ENCODE data around the gene ANKRD13B. TPM values are rescaled to one million over a fixed set of nuclear protein-coding genes. Genes with fewer than 3 reads are reported as not detected.
A peak's percentile ranks its signal among the peaks of the same experiment; 100 is the strongest.

ANKRD13B gene
- total and polyA plus RNA-seq, 2 donors (not counting 1 experiment from before 2014, with no cell fraction given), result 1.6 to 2.8 TPM

- Mint-ChIP-seq H3K27ac (peak overlapping the region; percentile 86), H3K9me3 (ENCODE audit: insufficient read depth) (no peaks in the 10 kb centered on the region), H3K4me3 (peak overlapping the region; percentile 84), H3K27me3 (no peaks in the 10 kb centered on the region), H3K4me1 (peaks cover 32% of the 10 kb centered on the region)
- peak overlapping the region; percentile 81 for H3K9ac ChIP-seq (ENCODE audit: low read length)
- H3K4me2 ChIP-seq (replicated peaks; ENCODE audit: low read depth, low read length, poor library complexity, severe bottlenecking), result peak overlapping the region; percentile 100
- H3K27ac ChIP-seq (ENCODE audit: low read length in 2 of 2), result peak overlapping the region; percentile 22 to 60
- WGBS (ENCODE audit: insufficient coverage), result 55% methylated on average over 10 of the region's 14 CpGs
- CTCF ChIA-PET, result interaction anchor here (0.6 to 24.3 kb wide), 13 partner anchors 9 to 200 kb away, joined by 3 to 336 read pairs (median 5); no protein-coding TSS in a partner anchor
- peak overlapping the region; percentile 94 for H2AFZ ChIP-seq (ENCODE audit: insufficient read depth, low read depth, low read length, poor library complexity, severe bottlenecking)
- H3K9me3 ChIP-seq (ENCODE audit: control extremely low read depth in 1 of 3, control insufficient read depth in 2 of 3, insufficient read depth in 1 of 3, low read length in 2 of 3), result no peaks in the 10 kb centered on the region
- intact Hi-C loops (cut with micrococcal nuclease), result loop anchor here (5.0 to 10.0 kb wide), 7 partner anchors 153 to 925 kb away; partner anchors contain the start of genes BLTP2, NUFIP2, PHF12 and SSH2
- POLR2A ChIA-PET, result interaction anchor here (0.6 to 2.9 kb wide), 5 partner anchors 9 to 594 kb away, joined by 3 to 12 read pairs (median 4); no protein-coding TSS in a partner anchor
- H3K27me3 ChIP-seq (replicated peaks in 1 of 4; ENCODE audit: control extremely low read depth in 1 of 4, control insufficient read depth in 3 of 4, insufficient read depth in 4 of 4, low read length in 3 of 4), result no peaks in the 10 kb centered on the region
- peak overlapping the region in 4 of 5 experiments; percentile 71 to 99 (median 78) for H3K4me3 ChIP-seq (ENCODE audit: control extremely low read depth in 1 of 5, extremely low read depth in 1 of 5, insufficient read depth in 1 of 5, low read depth in 2 of 5, low read length in 4 of 5)
- DNase-seq (no peak), ATAC-seq (ENCODE audit: low read depth) (no peak)
- H3K4me1 ChIP-seq (ENCODE audit: control insufficient read depth in 2 of 2, insufficient read depth in 2 of 2, low read length in 2 of 2), result peaks cover 21 to 32% of the 10 kb centered on the region in 2 donors
- H4K20me1 ChIP-seq (ENCODE audit: control insufficient read depth, insufficient read depth, low read length, poor library complexity, severe bottlenecking), result peaks cover 15% of the 10 kb centered on the region
- peaks cover 11% of the 10 kb centered on the region for H3K79me2 ChIP-seq (ENCODE audit: control insufficient read depth, insufficient read depth, low read length)
- TF ChIP-seq EZH2 (IDR thresholded peaks at IDR 0.05; ENCODE audit: borderline replicate concordance, insufficient read depth, low read depth, low read length, poor library complexity, severe bottlenecking), result no peak
- TF ChIP-seq CTCF (IDR thresholded peaks at IDR 0.05), result no peak
- H3K36me3 ChIP-seq (replicated peaks in 1 of 2; ENCODE audit: control extremely low read depth in 1 of 2, control insufficient read depth in 1 of 2, extremely low read depth in 1 of 2, insufficient read depth in 2 of 2, low read length in 1 of 2), result peaks cover 0 to 11% of the 10 kb centered on the region in 2 experiments
These were observed 23.5 kb upstream of the ANKRD13B start for GRCh38 chr17:29569245-29569950.

- no peaks in the 10 kb centered on the region for H3K9me3 Mint-ChIP-seq (ENCODE audit: insufficient read depth)
- H3K79me2 ChIP-seq (ENCODE audit: control insufficient read depth, insufficient read depth, low read length), result peaks cover 3% of the 10 kb centered on the region
- ChIA-PET POLR2A (interaction anchor here (0.7 to 1.5 kb wide), 3 partner anchors 10 to 54 kb away, joined by 3 to 6 read pairs (median 4); no protein-coding TSS in a partner anchor), CTCF (interaction anchor here (0.7 to 24.3 kb wide), 9 partner anchors 10 to 201 kb away, joined by 3 to 336 read pairs (median 6); no protein-coding TSS in a partner anchor)
- peaks cover 18 to 31% of the 10 kb centered on the region in 2 donors for H3K4me1 ChIP-seq (ENCODE audit: control insufficient read depth in 2 of 2, insufficient read depth in 2 of 2, low read length in 2 of 2)
- H3K4me3 ChIP-seq (ENCODE audit: control extremely low read depth in 1 of 5, extremely low read depth in 1 of 5, insufficient read depth in 1 of 5, low read depth in 2 of 5, low read length in 4 of 5), result no peak overlapping the region
- H3K4me1 Mint-ChIP-seq, result peaks cover 33% of the 10 kb centered on the region
- TF ChIP-seq EZH2 (IDR thresholded peaks at IDR 0.05; ENCODE audit: borderline replicate concordance, insufficient read depth, low read depth, low read length, poor library complexity, severe bottlenecking) (no peak), CTCF (IDR thresholded peaks at IDR 0.05) (no peak)
- DNase-seq (peak; percentile 17), ATAC-seq (ENCODE audit: low read depth) (no peak)
- peak overlapping the region; percentile 50 for H3K4me3 Mint-ChIP-seq
- H4K20me1 ChIP-seq (ENCODE audit: control insufficient read depth, insufficient read depth, low read length, poor library complexity, severe bottlenecking), result peaks cover 25% of the 10 kb centered on the region
- no peaks in the 10 kb centered on the region for H3K9me3 ChIP-seq (ENCODE audit: control extremely low read depth in 1 of 3, control insufficient read depth in 2 of 3, insufficient read depth in 1 of 3, low read length in 2 of 3)
- H3K27ac Mint-ChIP-seq, result peak overlapping the region; percentile 70
- H3K4me2 ChIP-seq (replicated peaks; ENCODE audit: low read depth, low read length, poor library complexity, severe bottlenecking), result no peak overlapping the region
- H3K27ac ChIP-seq (ENCODE audit: low read length in 2 of 2), result no peak overlapping the region
- 97% methylated on average over 7 of the region's 7 CpGs for WGBS (ENCODE audit: insufficient coverage)
- no peak overlapping the region for H3K9ac ChIP-seq (ENCODE audit: low read length)
- H3K36me3 ChIP-seq (replicated peaks in 1 of 2; ENCODE audit: control extremely low read depth in 1 of 2, control insufficient read depth in 1 of 2, extremely low read depth in 1 of 2, insufficient read depth in 2 of 2, low read length in 1 of 2), result peaks cover 0 to 19% of the 10 kb centered on the region in 2 experiments
- no peak overlapping the region for H2AFZ ChIP-seq (ENCODE audit: insufficient read depth, low read depth, low read length, poor library complexity, severe bottlenecking)
- H3K27me3 Mint-ChIP-seq, result no peaks in the 10 kb centered on the region
- intact Hi-C loops (cut with micrococcal nuclease), result no loop called here
- no peaks in the 10 kb centered on the region for H3K27me3 ChIP-seq (replicated peaks in 1 of 4; ENCODE audit: control extremely low read depth in 1 of 4, control insufficient read depth in 3 of 4, insufficient read depth in 4 of 4, low read length in 3 of 4)
These were observed 22.4 kb upstream of the ANKRD13B start for GRCh38 chr17:29570521-29570920.
